Activated T-cell treated with anti-CD3 and anti-CD28 coated beads, Interleukin-2, amount 50 U/mL, for 4 hours (primary cell): Measurements from ENCODE around the gene PLXDC1. TPM values are rescaled to one million over a fixed set of nuclear protein-coding genes. Genes with fewer than 3 reads are reported as not detected.

ENCODE experiments used
- ATAC-seq, 2 donors: fragments of 200-7000 bp; cut with Tn5 transposase; one replicate each; pipeline ENCODE4 v1.10.0; 2021
- DNase-seq: peaks from one replicate; pipeline ENCODE4 v3.0.0-alpha.2; 2020
- H3K27me3 Mint-ChIP-seq: one replicate; pipeline ENCODE4 v1.8.0; 2021; ENCODE audit warnings: low read depth, mixed read lengths
- H3K36me3 Mint-ChIP-seq: one replicate; pipeline ENCODE4 v1.8.0; 2022; ENCODE audit warnings: mixed read lengths; ENCODE audit not compliant: insufficient read depth
- H3K4me1 Mint-ChIP-seq: one replicate; pipeline ENCODE4 v1.8.0; 2021; ENCODE audit warnings: low read depth, mixed read lengths
- H3K4me3 Mint-ChIP-seq: one replicate; pipeline ENCODE4 v1.8.0; 2021; ENCODE audit warnings: mild to moderate bottlenecking, moderate library complexity, mixed read lengths
- H3K9me3 Mint-ChIP-seq: one replicate; pipeline ENCODE4 v1.8.0; 2021; ENCODE audit warnings: mixed read lengths
- total RNA-seq, 3 donors: library from RNA; stranded (reverse); gene quantifications; one replicate each; pipeline ENCODE4 v1.2.1, GENCODE V29; 2021

The PLXDC1 gene
- total RNA-seq, 3 donors from 2014 or later = 0.33 to 0.87 (median 0.68) TPM

DNA sequence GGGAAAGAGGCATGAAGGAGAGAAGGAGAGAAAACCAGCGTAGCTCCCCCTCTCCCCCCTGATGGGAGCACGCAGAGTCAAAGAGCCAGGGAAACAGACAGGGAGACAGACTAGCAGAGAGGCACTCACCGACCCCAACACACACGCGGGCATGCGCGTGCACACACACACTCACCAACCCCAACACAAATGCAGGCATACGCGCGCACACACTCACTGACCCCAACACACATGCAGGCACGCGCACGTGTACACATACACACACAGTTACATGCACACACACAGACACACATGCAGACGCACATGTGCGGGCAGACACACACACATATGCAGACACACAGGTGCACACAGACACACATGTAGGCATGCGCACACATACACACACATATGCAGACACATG, 41.5 kb upstream of the PLXDC1 start:
- DNase-seq (no peak), ATAC-seq (no peak)
- no peaks in the 10 kb centered on the region for H3K9me3 Mint-ChIP-seq
- no peaks in the 10 kb centered on the region for H3K27me3 Mint-ChIP-seq
- no peak overlapping the region for H3K4me3 Mint-ChIP-seq
- peaks cover 4% of the 10 kb centered on the region for H3K36me3 Mint-ChIP-seq
- peaks cover 19% of the 10 kb centered on the region for H3K4me1 Mint-ChIP-seq

- no peaks in the 10 kb centered on the region for H3K9me3 Mint-ChIP-seq
- no peak overlapping the region for H3K4me3 Mint-ChIP-seq
- DNase-seq (no peak), ATAC-seq (no peak)
- H3K27me3 Mint-ChIP-seq = no peaks in the 10 kb centered on the region
- peaks cover 19% of the 10 kb centered on the region for H3K4me1 Mint-ChIP-seq
- peaks cover 4% of the 10 kb centered on the region for H3K36me3 Mint-ChIP-seq
Observed at GRCh38 chr17:39191750-39192510, 40.5 kb upstream of the PLXDC1 start.

GRCh38 chr17:39187152-39187830, 35.9 kb upstream of the PLXDC1 start:
- Mint-ChIP-seq H3K4me1 (no peaks in the 10 kb centered on the region), H3K27me3 (no peaks in the 10 kb centered on the region), H3K36me3 (peaks cover 12% of the 10 kb centered on the region), H3K4me3 (no peak overlapping the region), H3K9me3 (no peaks in the 10 kb centered on the region)
- DNase-seq = no peak
- no peak for ATAC-seq

GRCh38 chr17:39186481-39187002, 35.1 kb upstream of the PLXDC1 start:
- Mint-ChIP-seq H3K36me3 (peaks cover 11% of the 10 kb centered on the region), H3K27me3 (no peaks in the 10 kb centered on the region), H3K4me3 (no peak overlapping the region), H3K9me3 (no peaks in the 10 kb centered on the region), H3K4me1 (no peaks in the 10 kb centered on the region)
- DNase-seq (no peak), ATAC-seq (no peak)

DNA sequence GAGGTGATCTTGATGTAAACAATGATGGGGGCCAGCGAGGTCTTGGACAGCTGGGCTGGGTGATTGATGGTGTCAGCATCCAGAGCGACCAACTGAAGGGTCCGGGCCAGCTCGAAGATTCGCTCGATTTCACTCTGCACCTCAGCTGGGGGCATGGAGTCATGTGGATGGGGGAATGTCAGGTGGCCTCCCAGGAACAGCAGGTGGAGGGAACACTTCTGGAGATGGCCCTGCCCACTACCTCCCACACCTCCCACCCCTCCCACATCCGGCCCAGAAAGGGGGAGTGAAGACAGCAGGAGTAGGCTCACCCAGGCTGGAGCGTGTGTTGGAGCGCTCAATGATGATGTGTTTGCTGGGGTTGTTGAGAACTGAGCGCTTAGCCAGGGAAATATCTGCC, 32.3 kb upstream of the PLXDC1 start:
- Mint-ChIP-seq H3K27me3 (no peaks in the 10 kb centered on the region), H3K4me3 (no peak overlapping the region), H3K9me3 (no peaks in the 10 kb centered on the region), H3K36me3 (peaks cover 11% of the 10 kb centered on the region), H3K4me1 (no peaks in the 10 kb centered on the region)
- ATAC-seq (no peak), DNase-seq (no peak)

DNA sequence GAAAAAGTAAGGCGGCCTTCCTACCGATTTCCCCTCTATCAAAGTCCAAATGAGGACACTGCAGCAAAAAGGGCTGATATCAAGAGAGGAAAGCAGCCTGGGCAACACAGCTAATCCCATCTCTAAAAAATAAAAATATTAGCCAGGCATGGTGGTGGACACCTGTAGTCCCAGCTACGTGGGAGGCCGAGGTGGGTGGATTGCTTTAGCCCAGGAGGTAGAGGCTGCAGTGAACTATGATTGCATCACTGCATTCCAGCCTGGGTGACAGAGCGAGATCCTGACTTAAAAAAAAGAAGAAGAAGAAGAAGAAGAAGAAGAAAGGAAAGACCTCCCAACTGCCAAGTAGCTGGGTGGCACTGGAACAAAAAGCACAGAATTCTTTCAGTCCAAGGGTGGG, 31.6 kb upstream of the PLXDC1 start:
- ATAC-seq = no peak
- Mint-ChIP-seq H3K4me1 (no peaks in the 10 kb centered on the region), H3K27me3 (no peaks in the 10 kb centered on the region), H3K4me3 (no peak overlapping the region), H3K36me3 (peaks cover 10% of the 10 kb centered on the region), H3K9me3 (no peaks in the 10 kb centered on the region)
- DNase-seq = no peak

DNA sequence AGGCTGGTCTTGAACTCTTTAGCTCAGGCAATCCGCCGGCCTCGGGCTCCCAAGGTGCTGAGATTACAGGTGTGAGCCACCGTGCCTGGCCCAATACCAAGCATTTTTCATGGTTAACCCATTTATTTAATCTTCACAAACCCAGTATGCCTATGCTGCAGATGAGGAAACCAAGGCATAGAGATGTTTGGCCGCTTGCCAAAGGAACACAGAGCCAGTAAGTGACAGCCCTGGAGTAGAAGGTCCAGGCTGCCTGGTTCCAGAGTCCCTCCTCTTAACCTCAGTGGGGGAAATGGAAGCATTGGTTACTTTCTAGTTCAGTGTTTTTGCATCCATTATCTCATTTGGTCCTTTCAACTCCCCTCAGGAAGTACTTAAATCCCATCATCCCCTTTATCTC, 29.9 kb upstream of the PLXDC1 start:
- Mint-ChIP-seq H3K9me3 (no peaks in the 10 kb centered on the region), H3K36me3 (peaks cover 10% of the 10 kb centered on the region), H3K4me3 (no peak overlapping the region), H3K4me1 (no peaks in the 10 kb centered on the region), H3K27me3 (no peaks in the 10 kb centered on the region)
- ATAC-seq = no peak
- no peak for DNase-seq

DNA sequence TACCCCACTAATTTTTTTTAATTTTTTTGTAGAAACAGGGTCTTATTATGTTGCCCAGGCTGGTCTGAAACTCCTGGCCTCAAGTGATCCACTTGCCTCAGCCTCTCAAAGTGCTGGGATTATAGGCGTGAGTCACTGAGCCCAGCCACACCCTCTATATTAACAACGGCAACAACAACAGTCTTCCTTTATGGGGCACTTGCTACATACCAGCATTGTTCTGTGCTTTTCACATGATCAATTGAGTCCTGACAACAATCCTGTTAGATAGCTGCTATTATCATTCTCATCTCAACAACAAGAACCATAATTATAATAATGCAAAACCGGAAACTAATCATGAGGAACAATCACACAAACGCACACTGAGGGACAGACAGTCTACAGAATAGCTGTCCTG, 27.1 kb upstream of the PLXDC1 start:
- peaks cover 7% of the 10 kb centered on the region for H3K36me3 Mint-ChIP-seq
- H3K9me3 Mint-ChIP-seq = no peaks in the 10 kb centered on the region
- DNase-seq (no peak), ATAC-seq (no peak)
- H3K27me3 Mint-ChIP-seq = no peaks in the 10 kb centered on the region
- H3K4me1 Mint-ChIP-seq = no peaks in the 10 kb centered on the region
- no peak overlapping the region for H3K4me3 Mint-ChIP-seq

DNA sequence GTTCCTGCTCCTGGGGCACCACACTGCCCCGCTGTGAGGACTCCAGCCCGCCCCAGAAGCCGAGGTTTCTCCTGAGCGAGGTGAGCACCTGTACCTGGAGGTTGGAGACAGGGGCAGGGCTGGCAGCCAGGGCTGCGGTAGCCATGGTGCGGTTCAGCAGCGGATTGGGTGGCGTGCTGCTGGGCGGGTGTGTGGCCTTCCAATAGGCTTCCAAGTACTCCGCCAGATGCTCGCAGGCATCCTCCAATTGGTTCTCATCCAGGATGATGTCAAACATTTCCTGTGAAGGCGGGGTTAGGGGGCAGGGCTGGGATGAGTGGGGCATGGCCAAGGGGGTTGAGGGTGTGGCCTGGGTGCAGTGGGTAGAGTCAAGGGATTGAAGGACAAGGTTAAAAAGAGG, 25.8 kb upstream of the PLXDC1 start:
- no peak for DNase-seq
- no peaks in the 10 kb centered on the region for H3K36me3 Mint-ChIP-seq
- H3K4me3 Mint-ChIP-seq = no peak overlapping the region
- ATAC-seq = peak; percentile 31 to 47
- H3K9me3 Mint-ChIP-seq = no peaks in the 10 kb centered on the region
- peaks cover 4% of the 10 kb centered on the region for H3K4me1 Mint-ChIP-seq
- H3K27me3 Mint-ChIP-seq = no peaks in the 10 kb centered on the region

- Mint-ChIP-seq H3K36me3 (no peaks in the 10 kb centered on the region), H3K4me3 (no peak overlapping the region), H3K9me3 (no peaks in the 10 kb centered on the region), H3K27me3 (no peaks in the 10 kb centered on the region), H3K4me1 (peaks cover 4% of the 10 kb centered on the region)
- DNase-seq (no peak), ATAC-seq (no peak)
Observed at GRCh38 chr17:39175695-39176093, 24.3 kb upstream of the PLXDC1 start.

DNA sequence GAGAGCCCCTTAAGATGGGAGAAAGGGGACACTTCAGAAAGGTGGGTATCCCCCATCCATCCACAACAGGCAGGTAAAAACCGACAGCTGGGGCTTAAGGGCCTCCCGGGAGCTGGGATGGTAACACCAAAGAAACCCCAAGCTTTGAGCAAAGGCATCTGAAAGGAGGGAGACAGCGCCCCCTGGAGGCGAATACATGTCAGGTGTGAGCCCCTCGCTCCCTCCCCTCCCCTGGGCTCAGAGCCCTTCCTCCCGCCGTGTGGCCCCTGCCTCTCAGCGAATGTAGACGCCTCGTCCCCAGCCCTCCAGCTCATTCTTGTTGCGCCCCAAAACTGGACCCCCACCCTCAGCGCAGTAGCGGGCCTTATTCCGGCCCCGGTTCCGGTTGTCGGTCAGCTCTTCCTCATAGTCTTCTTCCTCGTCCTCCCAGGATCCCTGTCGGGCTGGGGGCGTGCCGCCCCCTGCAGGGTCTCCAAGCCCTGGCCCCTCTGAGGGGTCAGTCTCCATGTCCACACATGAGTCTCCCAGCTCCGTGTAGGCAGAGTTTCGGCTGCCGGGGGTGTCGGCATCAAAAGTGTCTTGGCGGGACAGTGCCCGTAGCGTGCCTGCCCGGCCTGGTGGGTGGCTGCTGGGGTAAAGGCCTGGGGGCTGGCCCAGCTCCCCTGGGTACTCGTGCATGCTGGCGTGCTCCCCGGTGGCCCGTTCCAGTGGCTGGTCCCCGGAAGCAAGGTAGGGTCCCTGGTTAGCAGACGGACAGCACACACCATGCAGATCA, 23.7 kb upstream of the PLXDC1 start:
- H3K9me3 Mint-ChIP-seq = no peaks in the 10 kb centered on the region
- ATAC-seq (peak; percentile 88 to 89), DNase-seq (peak; percentile 76)

GRCh38 chr17:39173526-39174274, 22.3 kb upstream of the PLXDC1 start:
- peaks cover 4% of the 10 kb centered on the region for H3K4me1 Mint-ChIP-seq
- H3K27me3 Mint-ChIP-seq = no peaks in the 10 kb centered on the region
- H3K4me3 Mint-ChIP-seq = no peak overlapping the region
- no peak for ATAC-seq
- H3K9me3 Mint-ChIP-seq = no peaks in the 10 kb centered on the region
- H3K36me3 Mint-ChIP-seq = no peaks in the 10 kb centered on the region
- DNase-seq = no peak

More for the DNA sequence above, 23.7 kb upstream of the PLXDC1 start:
- Mint-ChIP-seq H3K27me3 (no peaks in the 10 kb centered on the region), H3K4me1 (peaks cover 4% of the 10 kb centered on the region), H3K4me3 (no peak overlapping the region), H3K36me3 (no peaks in the 10 kb centered on the region)

GRCh38 chr17:39173080-39173479, 21.6 kb upstream of the PLXDC1 start:
- DNase-seq = no peak
- Mint-ChIP-seq H3K4me1 (peaks cover 4% of the 10 kb centered on the region), H3K4me3 (no peak overlapping the region), H3K27me3 (no peaks in the 10 kb centered on the region), H3K9me3 (no peaks in the 10 kb centered on the region), H3K36me3 (no peaks in the 10 kb centered on the region)
- ATAC-seq = no peak

GRCh38 chr17:39171933-39172332, 20.5 kb upstream of the PLXDC1 start:
- no peak for DNase-seq
- Mint-ChIP-seq H3K4me1 (peaks cover 12% of the 10 kb centered on the region), H3K36me3 (no peaks in the 10 kb centered on the region), H3K27me3 (peaks cover 4% of the 10 kb centered on the region), H3K4me3 (no peak overlapping the region), H3K9me3 (no peaks in the 10 kb centered on the region)
- no peak for ATAC-seq
